T-helper 22 cell (primary cell): ENCODE results near the gene POTEB2.
"Not testable (repeated sequence)": the region's sequence is repeated elsewhere in the genome, so short reads cannot be mapped to it uniquely, and the experiment has no call there.

Experiments used
- DNase-seq: peaks from one replicate; pipeline ENCODE4 v3.0.0-alpha.2; 2020; ENCODE audit warnings: low read depth

Gene POTEB2

DNA sequence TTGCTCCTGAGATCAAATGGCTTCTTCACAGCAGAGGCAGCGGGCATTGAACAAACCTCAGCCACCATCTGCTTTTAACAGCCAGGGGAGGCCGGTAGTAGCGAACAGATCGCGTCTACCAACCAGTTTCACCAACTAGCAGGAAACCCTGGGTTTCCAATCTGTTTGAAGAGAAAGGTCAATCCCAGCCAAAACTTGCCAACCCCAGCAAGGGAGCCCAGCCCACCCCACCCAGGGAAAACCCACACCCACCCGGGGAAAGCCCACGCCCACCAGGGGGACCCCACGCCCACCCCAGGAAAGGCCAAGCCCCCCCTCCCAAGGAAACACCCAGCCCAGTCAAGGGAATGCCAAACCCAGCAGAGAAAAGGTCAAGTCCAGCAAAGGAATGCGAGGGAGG, at the start of gene POTEB2:
Gene POTEB2 (minus strand): TSS at position 101 of the 400 bp plus-strand sequence. CDS start 33 bp downstream, at position 68.
- DNase-seq = not testable (repeated sequence)

DNA sequence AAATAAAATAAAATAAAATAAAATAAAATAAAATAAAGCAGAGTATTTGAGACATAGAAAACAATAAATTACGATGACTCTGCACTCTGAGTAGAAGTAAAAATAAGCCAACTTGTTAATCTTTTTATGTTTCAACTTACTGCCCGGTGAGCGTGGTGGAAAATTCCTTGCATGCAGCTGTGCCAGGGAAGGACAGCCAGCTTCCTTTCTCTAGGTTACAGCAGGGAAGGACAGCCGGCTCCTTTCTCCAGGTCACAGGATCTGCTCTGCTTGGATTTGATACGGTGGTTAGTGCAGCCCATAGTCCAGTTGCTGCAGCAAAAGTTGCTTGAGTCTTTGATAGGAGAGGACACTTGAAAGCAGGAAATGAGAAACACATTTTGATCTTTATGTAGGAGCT, 13.8 kb upstream of the POTEB2 start:
- not testable (repeated sequence) for DNase-seq

- not testable (repeated sequence) for DNase-seq
Observed at GRCh38 chr15:20878464-20878863, 12.3 kb upstream of the POTEB2 start.

GRCh38 chr15:20877819-20878218, 11.7 kb upstream of the POTEB2 start:
- not testable (repeated sequence) for DNase-seq
